Keratinocyte (primary cell): Measurements from ENCODE around the gene STYXL1. TPM values are rescaled to one million over a fixed set of nuclear protein-coding genes. Genes with fewer than 3 reads are reported as not detected.

Experiments
- DNase-seq: peaks from one replicate; pipeline ENCODE4 v3.0.0-alpha.2; 2011; ENCODE audit warnings: low read depth, missing footprints, low spot score
- FAIRE-seq: peaks from 2 replicates; lab custom pipeline; 2011; peaks lifted over from hg19 to GRCh38; lab: Jason Lieb, UNC
- H2AFZ ChIP-seq: 2 replicates; pipeline ENCODE4 v1.6.0; 2012; ENCODE audit warnings: low read length, control low read depth, inconsistent platforms; ENCODE audit not compliant: control insufficient read depth
- H3K27ac ChIP-seq: 2 replicates; pipeline ENCODE4 v1.5.1; 2011; ENCODE audit warnings: low read length; ENCODE audit not compliant: control insufficient read depth, insufficient read depth
- H3K27me3 ChIP-seq: 3 replicates; pipeline ENCODE4 v1.6.0; 2011; ENCODE audit warnings: low read length; ENCODE audit not compliant: control insufficient read depth, insufficient read depth; ENCODE audit errors: extremely low read depth
- H3K36me3 ChIP-seq, 2 experiments: 2 replicates in 1 of 2; 3 replicates in 1 of 2; pipeline ENCODE4 v1.5.1; 2011; ENCODE audit warnings: low read length in 2 of 2, mild to moderate bottlenecking in 1 of 2; ENCODE audit not compliant: control insufficient read depth in 2 of 2, insufficient read depth in 2 of 2; ENCODE audit errors: extremely low read depth in 1 of 2
- H3K4me1 ChIP-seq: 3 replicates; pipeline ENCODE4 v1.5.1; 2011; ENCODE audit warnings: low read length; ENCODE audit not compliant: control insufficient read depth, insufficient read depth; ENCODE audit errors: extremely low read depth
- H3K4me2 ChIP-seq: 3 replicates; pipeline ENCODE4 v1.6.0; 2011; ENCODE audit warnings: low read depth, low read length; ENCODE audit not compliant: control insufficient read depth, insufficient read depth; ENCODE audit errors: extremely low read depth
- H3K4me3 ChIP-seq, 3 experiments: fragments of 200-600 bp in 1 of 3; sonication (generic) in 1 of 3; 2 replicates in 2 of 3; 3 replicates in 1 of 3; pipeline ENCODE4 v1.5.1; 2011 to 2016; ENCODE audit warnings: low read length in 3 of 3, mild to moderate bottlenecking in 3 of 3, control low read depth in 2 of 3, inconsistent platforms in 1 of 3, low read depth in 1 of 3, mixed read lengths in 1 of 3, mixed run types in 1 of 3, moderate library complexity in 1 of 3; ENCODE audit not compliant: control insufficient read depth in 2 of 3, insufficient read depth in 2 of 3; ENCODE audit errors: extremely low read depth in 1 of 3
- H3K79me2 ChIP-seq: 2 replicates; pipeline ENCODE4 v1.6.0; 2012; ENCODE audit warnings: low read length; ENCODE audit not compliant: control insufficient read depth, insufficient read depth
- H3K9ac ChIP-seq: 3 replicates; pipeline ENCODE4 v1.6.0; 2011; ENCODE audit warnings: low read length; ENCODE audit not compliant: control insufficient read depth, insufficient read depth; ENCODE audit errors: extremely low read depth
- H3K9me1 ChIP-seq: 3 replicates; pipeline ENCODE4 v1.6.0; 2011; ENCODE audit warnings: low read length; ENCODE audit not compliant: control insufficient read depth, insufficient read depth; ENCODE audit errors: extremely low read depth
- H3K9me3 ChIP-seq: 2 replicates; pipeline ENCODE4 v1.5.1; 2012; ENCODE audit warnings: low read depth, low read length; ENCODE audit not compliant: control insufficient read depth
- H4K20me1 ChIP-seq: 3 replicates; pipeline ENCODE4 v1.6.0; 2011; ENCODE audit warnings: low read length; ENCODE audit not compliant: control insufficient read depth, insufficient read depth; ENCODE audit errors: extremely low read depth
- CTCF ChIP-seq, 3 experiments: IDR thresholded peaks in 1 of 3; conservative IDR thresholded peaks in 1 of 3; optimal IDR thresholded peaks in 1 of 3; 2 replicates in 2 of 3; 3 replicates in 1 of 3; pipeline versions ENCODE3 to v1.5.1; 2011; ENCODE audit warnings: low read length in 3 of 3, mild to moderate bottlenecking in 3 of 3, moderate library complexity in 2 of 3, control low read depth in 1 of 3, inconsistent platforms in 1 of 3; ENCODE audit not compliant: insufficient read depth in 2 of 3; ENCODE audit errors: extremely low read depth in 1 of 3
- EZH2 ChIP-seq: IDR thresholded peaks from one replicate; pipeline ENCODE4 v1.6.1; 2012; ENCODE audit warnings: inconsistent platforms, mild to moderate bottlenecking, low read length, moderate library complexity
- dilution Hi-C: fragments of 300-500 bp; cut with MboI; formaldehyde crosslinking; loops from one replicate; pipeline ENCODE4 v1.7.0; 2020; ENCODE audit warnings: low sequenced_read_pairs; ENCODE audit not compliant: extremely low pct_ligation_motif_present
- polyA plus RNA-seq, 5 experiments: library from polyadenylated mRNA; depleted of rRNA in 3 of 5; stranded (reverse) in 3 of 5; stranded (forward) in 1 of 5; unstranded in 1 of 5; fragments of >200 nt; gene quantifications; 1 replicate in 1 of 5; 2 replicates in 3 of 5; 3 replicates in 1 of 5; pipeline versions ENCODE4 v1.2.1 to v1.2.3, GENCODE V29; 2011 to 2012; ENCODE audit warnings: missing spikeins in 2 of 5, low read depth in 1 of 5, low replicate concordance in 1 of 5

Gene STYXL1
- polyA plus RNA-seq, 1 donor (not counting 4 experiments of a cell fraction or from before 2014, with no cell fraction given) = 76.2 TPM

- dilution Hi-C loops = no loop called here
- Histone ChIP-seq H3K27me3 (no peaks in the 10 kb centered on the region), H3K9ac (no peak overlapping the region), H3K4me3 (no peak overlapping the region), H3K27ac (no peak overlapping the region), H3K4me1 (peaks cover 8% of the 10 kb centered on the region), H3K9me1 (no peaks in the 10 kb centered on the region), H3K4me2 (no peak overlapping the region), H3K36me3 (peaks cover 56 to 58% of the 10 kb centered on the region in 2 experiments), H3K9me3 (no peaks in the 10 kb centered on the region), H4K20me1 (peaks cover 5% of the 10 kb centered on the region), H3K79me2 (peaks cover 1% of the 10 kb centered on the region), H2AFZ (no peak overlapping the region)
- no peak for FAIRE-seq
- no peak for TF ChIP-seq EZH2
- TF ChIP-seq CTCF (optimal IDR thresholded peaks at IDR 0.05 in 1 of 3, IDR thresholded peaks at IDR 0.05 in 1 of 3, conservative IDR thresholded peaks at IDR 0.05 in 1 of 3; ENCODE audit: extremely low read depth in 1 of 3, insufficient read depth in 2 of 3, low read length in 3 of 3) = no peak
- no peak for DNase-seq
Observed at GRCh38 chr7:76063114-76063513, 15.3 kb upstream of the STYXL1 start.

GRCh38 chr7:76062254-76062653, 14.5 kb upstream of the STYXL1 start:
- Histone ChIP-seq H3K9me1 (no peaks in the 10 kb centered on the region), H3K27ac (no peak overlapping the region), H3K9ac (no peak overlapping the region), H3K79me2 (peaks cover 8% of the 10 kb centered on the region), H3K4me1 (peaks cover 8% of the 10 kb centered on the region), H3K36me3 (peaks cover 64 to 66% of the 10 kb centered on the region in 2 experiments), H3K27me3 (no peaks in the 10 kb centered on the region), H3K4me3 (no peak overlapping the region), H2AFZ (no peak overlapping the region), H4K20me1 (peaks cover 8% of the 10 kb centered on the region), H3K9me3 (no peaks in the 10 kb centered on the region), H3K4me2 (no peak overlapping the region)
- dilution Hi-C loops = no loop called here
- FAIRE-seq (no peak), DNase-seq (no peak)
- TF ChIP-seq EZH2 (no peak), CTCF (optimal IDR thresholded peaks at IDR 0.05 in 1 of 3, IDR thresholded peaks at IDR 0.05 in 1 of 3, conservative IDR thresholded peaks at IDR 0.05 in 1 of 3; ENCODE audit: extremely low read depth in 1 of 3, insufficient read depth in 2 of 3, low read length in 3 of 3) (no peak)
